ENCODE measurements around the gene CALN1.

CALN1 gene

GRCh38 chr7:72030994-72031667 lies 381.0 kb downstream of the CALN1 start:
- DNase-seq: no peak

DNA sequence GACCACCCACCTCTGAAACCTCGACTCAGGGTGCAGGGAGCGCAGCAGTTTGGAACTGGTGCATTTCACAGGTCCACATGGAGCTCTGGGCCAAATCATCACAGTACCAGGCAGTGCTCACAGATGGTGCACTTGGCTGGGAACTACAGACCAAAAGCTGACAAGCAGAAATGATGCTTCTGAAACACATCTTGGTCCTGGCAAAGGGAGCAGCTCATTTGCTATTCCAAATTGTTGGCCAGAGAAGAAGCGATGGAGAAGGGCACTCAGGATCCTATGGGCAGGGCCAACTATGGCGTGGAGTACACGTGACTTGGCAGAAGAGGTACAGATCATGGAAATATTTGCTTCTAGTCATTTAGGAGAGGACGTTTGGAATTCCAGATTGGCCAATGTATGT lies 383.9 kb downstream of the CALN1 start:
- DNase-seq: no peak

DNA sequence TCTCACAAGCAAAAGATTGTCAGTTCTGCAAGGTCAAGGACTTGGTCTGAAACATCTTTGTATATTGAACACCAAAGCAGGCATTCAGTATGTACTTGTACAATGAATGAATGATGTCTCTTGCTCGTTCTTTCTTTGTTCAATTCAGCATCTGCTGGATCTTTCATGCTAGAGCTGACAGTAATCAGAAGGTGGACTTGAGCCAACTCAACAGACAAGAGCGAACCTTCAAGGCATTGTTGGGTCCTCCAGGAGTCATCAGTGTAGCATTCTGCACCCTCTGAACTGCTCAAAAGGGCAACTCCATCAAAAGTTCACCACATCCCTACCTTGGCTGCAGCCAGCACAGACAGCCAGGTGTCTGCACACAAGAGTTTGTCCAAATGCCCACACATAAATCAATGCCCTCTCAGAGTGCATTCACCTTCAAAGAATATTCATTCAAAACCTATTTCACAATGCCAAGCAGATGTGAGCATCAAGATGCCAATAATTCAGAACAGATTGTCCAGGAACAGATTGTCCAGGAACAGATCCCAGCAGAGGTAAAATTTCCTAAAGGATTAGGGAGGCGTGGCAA lies 386.7 kb downstream of the CALN1 start:
- DNase-seq: no peak

GRCh38 chr7:72023926-72024325 lies 388.2 kb downstream of the CALN1 start:
- no peak for DNase-seq

DNA sequence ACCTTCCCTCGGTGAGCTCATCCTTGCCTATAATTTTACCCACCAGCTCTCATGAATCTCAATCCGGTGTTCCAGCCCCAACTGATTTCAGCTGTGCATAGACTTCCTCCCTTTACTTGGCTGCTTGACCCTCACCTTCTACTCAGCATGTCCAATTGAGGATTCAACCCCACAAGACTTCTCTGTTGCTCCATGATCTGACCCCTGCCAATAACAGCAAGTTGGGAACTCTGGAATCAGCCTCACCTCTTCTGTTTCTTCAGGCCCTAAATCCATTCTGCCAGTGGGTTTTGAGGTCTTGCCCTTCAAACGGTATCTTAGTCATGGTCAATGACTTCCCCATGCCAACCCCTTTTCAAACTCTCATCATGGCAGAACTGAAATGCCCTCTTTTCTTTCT lies 390.4 kb downstream of the CALN1 start:
- DNase-seq: no peak

GRCh38 chr7:72020311-72020710 lies 391.8 kb downstream of the CALN1 start:
- no peak for DNase-seq

GRCh38 chr7:72019436-72019835 lies 392.7 kb downstream of the CALN1 start:
- no peak for DNase-seq

DNA sequence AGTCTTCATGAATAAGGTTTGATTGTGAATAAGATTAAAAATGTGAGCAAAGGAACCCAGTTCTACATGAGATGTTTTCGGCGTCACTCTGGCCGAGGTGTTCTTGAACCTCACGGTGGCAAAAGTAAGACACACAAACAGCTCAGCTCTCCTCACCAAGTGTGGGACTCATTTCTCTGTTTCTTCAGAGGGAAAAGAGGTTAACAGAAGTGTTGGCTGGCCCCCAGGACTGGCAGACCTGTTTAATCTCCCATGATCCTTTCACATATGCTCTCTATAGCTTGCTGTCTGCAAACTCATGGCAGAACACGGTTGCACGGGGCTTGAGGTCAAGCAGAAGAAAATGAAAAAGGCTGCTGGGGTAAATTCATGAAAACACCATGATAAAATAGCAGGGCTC lies 394.4 kb downstream of the CALN1 start:
- no peak for DNase-seq

DNA sequence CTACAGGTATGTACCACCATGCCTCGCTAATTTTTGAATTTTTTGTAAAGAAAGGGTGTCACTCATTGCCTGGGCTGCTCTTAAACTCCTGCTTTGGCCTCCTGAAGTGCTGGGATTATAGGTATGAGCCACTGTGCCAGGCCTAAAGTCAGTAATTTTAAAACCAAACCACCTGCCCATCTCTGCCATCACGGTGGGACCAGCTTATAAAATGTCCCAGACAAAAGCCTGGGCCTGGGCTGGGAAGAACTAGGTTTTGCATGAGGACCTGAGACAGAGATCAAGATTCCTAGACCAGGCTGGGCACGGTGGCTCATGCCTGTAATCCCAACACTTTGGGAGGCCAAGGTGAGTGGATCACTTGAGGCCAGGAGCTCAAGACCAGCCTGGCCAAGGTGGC lies 395.6 kb downstream of the CALN1 start:
- DNase-seq: no peak

DNA sequence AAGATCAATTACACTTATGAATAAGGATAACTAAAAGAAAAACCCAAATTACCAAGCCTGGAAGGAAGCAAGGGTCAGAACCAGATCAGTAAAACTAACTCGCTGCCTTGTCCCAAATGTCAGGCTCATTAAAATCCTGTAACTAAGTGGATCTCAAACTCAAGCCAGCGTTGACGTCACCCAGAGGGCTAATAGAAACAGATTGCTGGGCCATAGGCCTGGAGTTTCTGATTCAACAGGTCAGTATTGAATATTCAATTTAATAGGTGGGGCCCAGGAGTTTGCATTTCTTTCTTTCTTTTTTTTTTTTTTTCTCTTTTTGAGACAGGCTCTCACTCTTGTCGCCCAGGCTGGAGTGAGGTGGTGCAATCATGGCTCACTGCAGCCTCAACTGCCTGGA lies 397.0 kb downstream of the CALN1 start:
- DNase-seq: no peak

DNA sequence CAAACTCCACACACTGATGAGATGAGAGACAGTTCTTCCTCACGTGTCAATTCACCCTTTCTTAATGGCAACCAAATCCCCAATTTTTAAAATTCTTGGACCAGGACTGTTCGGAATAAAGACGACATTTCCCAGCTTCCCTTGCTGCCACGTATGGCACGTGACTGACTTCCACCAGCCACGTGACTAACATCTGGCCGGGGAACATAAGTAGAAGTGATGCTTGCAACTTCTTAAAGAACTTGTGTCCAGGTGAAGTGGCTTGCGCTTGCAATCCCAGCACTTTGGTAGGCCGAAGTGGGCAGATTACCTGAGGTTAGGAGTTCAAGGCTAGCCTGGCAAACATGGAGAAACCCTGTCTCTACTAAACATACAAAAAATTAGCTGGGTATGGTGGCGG lies 405.1 kb downstream of the CALN1 start:
- no peak for DNase-seq

GRCh38 chr7:72003236-72003635 lies 408.9 kb downstream of the CALN1 start:
- DNase-seq: no peak

DNA sequence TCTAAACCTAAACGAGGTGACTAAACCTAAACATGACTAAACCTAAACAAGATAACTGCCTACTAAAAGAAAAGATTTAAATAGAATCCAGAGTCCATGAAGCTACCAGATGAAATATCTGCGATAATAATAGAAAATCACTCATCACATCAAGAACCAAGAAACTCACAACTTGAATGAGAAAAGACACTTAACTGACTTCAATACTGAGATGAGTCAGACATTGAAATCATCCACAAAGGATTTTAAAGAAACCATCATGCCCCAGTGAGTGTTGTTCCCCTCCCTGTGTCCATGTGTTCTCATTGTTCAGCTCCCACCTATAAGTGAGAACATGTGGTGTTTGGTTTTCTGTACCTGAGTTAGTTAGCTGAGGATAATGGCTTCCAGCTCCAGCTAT lies 416.0 kb downstream of the CALN1 start:
- DNase-seq: no peak

DNA sequence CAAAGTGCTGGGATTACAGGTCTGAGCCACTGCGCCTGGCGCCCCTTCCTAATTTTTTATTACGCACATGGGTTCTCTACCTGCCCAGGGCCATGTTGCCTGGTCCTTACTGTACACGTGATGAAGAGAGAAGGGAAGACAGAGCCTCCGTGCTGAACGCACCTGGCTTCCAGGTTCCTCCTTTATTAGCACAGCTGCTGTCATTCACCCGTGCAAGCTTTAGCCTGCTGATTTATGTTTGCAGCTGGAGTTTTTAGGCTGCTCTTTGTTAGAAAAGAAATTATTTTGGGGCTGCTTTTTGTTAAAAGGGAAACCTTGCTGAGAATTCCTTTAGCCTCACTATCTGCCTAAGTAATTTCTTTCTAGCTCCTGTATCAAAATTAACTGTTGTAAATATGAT lies 417.0 kb downstream of the CALN1 start:
- no peak for DNase-seq

GRCh38 chr7:71991586-71991985 lies 420.6 kb downstream of the CALN1 start:
- no peak for DNase-seq

GRCh38 chr7:71990138-71990462 lies 422.0 kb downstream of the CALN1 start:
- no peak for DNase-seq

GRCh38 chr7:71988201-71988600 lies 423.9 kb downstream of the CALN1 start:
- no peak for DNase-seq

- no peak for DNase-seq
Observed at GRCh38 chr7:71987200-71987767, 424.9 kb downstream of the CALN1 start.

GRCh38 chr7:71984348-71984747 lies 427.8 kb downstream of the CALN1 start:
- DNase-seq: no peak

DNA sequence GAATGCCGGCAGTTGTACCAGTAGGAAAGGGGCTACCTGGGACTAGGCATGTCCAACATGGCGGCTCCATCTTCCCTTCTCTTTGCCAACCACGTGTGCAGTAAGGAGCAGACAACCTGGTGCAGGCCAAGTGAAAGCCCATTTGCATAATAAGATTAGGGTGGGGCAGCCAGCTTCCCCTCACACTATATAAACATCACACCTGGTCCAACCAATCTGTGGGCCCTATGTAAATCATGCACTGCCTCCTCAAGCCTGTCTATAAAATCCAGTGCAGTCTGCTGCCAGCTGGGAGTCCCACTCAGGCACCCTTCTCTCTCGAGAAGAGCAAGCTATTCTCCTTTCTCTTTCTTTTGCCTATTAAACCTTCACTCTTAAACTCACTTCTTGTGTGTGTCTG lies 429.3 kb downstream of the CALN1 start:
- no peak for DNase-seq

- peak in 1 of 2 experiments; percentile 14 for DNase-seq
Observed at GRCh38 chr7:71976645-71977044, 435.5 kb downstream of the CALN1 start.

DNA sequence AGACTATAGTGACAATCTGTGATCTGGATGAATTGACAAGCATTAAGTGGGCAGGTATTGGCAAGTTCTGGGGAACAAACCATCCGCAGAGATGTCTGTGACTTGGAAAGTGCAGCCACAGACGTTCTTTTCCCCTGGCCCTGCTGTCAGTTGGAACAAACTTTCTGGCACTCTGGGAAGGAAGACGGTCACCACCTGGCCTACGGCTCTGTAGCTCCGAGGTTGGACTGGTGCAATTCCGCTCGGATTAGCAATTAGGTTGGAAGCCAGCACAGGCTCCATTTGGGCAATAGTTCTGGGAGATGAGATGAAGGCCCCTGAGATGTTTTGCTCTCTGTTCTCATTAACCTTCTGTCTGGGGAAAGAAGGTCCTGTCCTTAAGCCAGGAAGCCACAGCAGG lies 437.5 kb downstream of the CALN1 start:
- DNase-seq: no peak

DNA sequence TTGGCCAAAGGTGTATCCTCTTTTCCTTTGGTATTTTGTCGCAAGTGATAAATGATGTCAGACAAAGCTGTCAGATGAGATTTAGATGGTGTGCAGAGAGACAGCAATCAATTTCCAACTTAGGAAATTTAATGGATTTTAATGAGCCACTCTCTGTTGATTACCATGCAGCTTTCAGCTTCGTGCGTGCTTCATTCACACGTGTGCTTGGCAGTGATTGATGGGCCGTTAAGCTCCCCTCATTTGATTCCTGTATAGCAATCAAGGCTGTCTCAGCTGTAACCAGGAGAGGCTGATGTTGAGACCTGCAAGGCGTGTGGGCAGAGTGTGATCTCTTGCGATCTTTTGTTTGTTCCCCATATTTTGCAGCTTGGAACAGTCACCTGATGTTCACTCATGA lies 439.6 kb downstream of the CALN1 start:
- DNase-seq: no peak

DNA sequence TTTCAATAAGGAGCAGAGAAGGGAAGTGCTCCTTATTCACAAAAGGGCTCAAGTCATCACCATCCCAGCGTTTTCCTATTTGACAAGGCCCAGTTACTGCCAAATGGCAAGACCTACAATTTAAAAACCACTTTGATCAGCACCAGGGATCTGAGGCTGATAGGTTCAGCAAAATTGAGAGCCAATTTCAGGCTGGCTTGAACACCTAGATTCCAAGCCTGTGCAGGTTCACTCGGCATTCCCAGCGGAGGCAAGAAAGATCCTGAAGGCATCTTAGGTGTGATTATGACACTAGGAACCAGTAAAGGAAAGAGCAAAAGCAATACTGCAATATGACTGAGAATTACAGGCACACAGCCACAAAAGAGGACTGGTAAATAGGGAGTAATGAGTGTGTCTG lies 441.4 kb downstream of the CALN1 start:
- DNase-seq: no peak

DNA sequence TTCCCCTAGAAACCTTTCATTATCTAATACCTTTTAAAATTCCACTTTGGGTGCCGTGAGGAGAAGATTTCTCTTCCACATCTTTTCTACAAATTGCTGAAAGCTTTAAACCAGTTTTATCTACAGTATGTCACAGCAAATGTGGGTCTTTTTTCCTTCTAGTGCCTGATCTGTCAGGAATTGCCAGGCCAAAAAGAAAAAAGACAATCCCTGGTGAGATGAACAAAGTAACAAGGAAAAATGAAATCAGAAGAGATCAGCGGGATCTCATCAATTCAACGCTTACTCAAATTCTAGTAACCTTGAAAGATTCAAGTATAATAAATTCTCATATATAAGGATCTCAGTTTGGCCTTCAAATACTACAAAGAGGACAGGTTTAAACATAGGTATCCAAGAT lies 449.5 kb downstream of the CALN1 start:
- DNase-seq: no peak

Data from activated T-cell treated with anti-CD3 and anti-CD28 coated beads, Interleukin-2, amount 50 U/mL, for 48 hours (primary cell).